ENCODE data around the gene DDTL. TPM values are rescaled to one million over a fixed set of nuclear protein-coding genes. Genes with fewer than 3 reads are reported as not detected.

Gene DDTL
- total RNA-seq, 4 donors from 2014 or later: 0.67 to 9.9 (median 6.3) TPM; not detected in 1

DNA sequence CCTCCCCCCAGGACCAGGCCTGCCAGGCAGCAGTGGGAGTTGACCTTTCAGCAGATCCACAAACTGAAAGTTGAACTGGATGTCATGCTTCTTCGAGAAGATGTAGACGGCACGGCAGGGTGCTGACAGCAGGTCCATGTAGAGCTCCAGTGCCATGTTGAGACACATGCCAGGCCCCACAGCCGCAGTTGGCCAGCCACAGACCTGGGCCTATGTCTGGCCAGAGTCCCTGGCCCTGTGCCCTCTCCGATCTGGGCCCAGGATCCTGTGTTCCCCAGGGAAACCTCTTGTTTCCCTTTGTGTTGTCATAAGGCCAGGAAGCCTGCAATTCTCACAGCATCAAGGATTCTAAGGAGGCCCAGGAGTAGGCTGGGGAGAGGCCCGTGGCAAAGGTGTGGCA lies 38.5 kb downstream of the DDTL start, which contains the start of gene GSTT4:
TSS of gene GSTT4 (minus strand) at position 253 of the 400 bp plus-strand sequence. CDS start at position 156, 97 bp downstream.
- Histone ChIP-seq H3K4me1 (no peaks in the 10 kb centered on the region), H3K9me3 (no peaks in the 10 kb centered on the region), H3K27ac (no peak within 1 kb of the TSS), H3K36me3 (no peaks in the 10 kb centered on the region), H3K27me3 (no peaks in the 10 kb centered on the region), H3K4me3 (no peak within 1 kb of the TSS)
- no peak for TF ChIP-seq POLR2A (IDR thresholded peaks at IDR 0.05)
- TF ChIP-seq, protein P1, sequence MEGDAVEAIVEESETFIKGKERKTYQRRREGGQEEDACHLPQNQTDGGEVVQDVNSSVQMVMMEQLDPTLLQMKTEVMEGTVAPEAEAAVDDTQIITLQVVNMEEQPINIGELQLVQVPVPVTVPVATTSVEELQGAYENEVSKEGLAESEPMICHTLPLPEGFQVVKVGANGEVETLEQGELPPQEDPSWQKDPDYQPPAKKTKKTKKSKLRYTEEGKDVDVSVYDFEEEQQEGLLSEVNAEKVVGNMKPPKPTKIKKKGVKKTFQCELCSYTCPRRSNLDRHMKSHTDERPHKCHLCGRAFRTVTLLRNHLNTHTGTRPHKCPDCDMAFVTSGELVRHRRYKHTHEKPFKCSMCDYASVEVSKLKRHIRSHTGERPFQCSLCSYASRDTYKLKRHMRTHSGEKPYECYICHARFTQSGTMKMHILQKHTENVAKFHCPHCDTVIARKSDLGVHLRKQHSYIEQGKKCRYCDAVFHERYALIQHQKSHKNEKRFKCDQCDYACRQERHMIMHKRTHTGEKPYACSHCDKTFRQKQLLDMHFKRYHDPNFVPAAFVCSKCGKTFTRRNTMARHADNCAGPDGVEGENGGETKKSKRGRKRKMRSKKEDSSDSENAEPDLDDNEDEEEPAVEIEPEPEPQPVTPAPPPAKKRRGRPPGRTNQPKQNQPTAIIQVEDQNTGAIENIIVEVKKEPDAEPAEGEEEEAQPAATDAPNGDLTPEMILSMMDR (IDR thresholded peaks at IDR 0.05): no peak
- no peak for DNase-seq

DNA sequence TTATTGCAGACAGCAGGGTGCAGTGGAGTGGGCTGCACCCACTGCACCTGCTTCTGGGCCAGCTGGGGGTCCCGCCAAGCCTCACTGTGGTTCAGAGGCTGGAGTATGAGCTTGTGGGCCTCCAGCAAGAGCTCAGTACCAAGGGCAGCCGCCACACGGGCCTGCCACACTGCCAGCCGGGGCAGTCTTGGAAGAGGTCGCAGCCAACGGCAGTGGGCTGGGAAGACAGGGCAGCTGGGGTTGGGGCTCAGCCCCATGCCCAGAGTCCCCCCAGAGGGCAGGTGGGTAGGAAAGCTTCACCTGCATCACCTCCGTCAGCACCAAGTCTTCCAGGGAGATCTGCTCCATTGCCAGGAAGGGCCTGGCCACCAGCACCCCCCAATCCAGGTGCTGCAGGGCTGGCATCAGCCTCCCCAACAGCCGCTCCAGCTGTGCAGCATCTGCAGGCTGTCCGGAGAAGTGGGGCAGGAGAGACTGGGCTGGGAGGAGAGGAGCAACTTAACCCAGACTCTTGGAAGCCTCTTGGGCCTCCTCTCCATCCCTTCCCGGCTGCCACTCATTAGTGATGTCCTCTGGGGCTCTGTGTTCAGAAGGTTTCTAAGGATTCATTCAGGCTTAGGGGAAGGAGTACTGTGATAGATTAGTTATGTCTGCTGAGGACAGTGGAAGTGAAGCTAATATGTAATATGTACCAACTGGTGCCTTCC lies 39.7 kb downstream of the DDTL start:
- TF ChIP-seq POLR2A (IDR thresholded peaks at IDR 0.05): no peak
- TF ChIP-seq, protein P1 (IDR thresholded peaks at IDR 0.05): no peak
- Histone ChIP-seq H3K9me3 (no peaks in the 10 kb centered on the region), H3K4me1 (no peaks in the 10 kb centered on the region), H3K27ac (no peak overlapping the region), H3K4me3 (no peak overlapping the region), H3K36me3 (no peaks in the 10 kb centered on the region), H3K27me3 (no peaks in the 10 kb centered on the region)
- no peak for DNase-seq

DNA sequence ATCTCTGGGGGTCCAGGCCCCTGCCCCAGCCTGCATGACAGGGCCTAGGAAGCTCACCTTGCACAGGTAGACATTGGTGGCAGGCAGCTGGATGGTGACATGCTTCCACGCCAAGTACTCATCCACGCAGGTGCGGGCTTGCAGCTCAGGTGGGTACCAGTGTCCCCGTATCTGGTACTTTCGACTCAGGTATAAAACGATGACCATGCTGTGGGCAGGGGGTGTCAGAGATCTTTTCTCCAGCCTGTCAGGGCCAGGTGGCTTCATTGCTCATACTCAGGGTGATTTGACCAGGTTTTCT lies 40.2 kb downstream of the DDTL start:
- no peaks in the 10 kb centered on the region for H3K9me3 ChIP-seq
- H3K27ac ChIP-seq: no peak overlapping the region
- no peak for DNase-seq
- no peaks in the 10 kb centered on the region for H3K27me3 ChIP-seq
- H3K36me3 ChIP-seq: no peaks in the 10 kb centered on the region
- no peak for TF ChIP-seq POLR2A (IDR thresholded peaks at IDR 0.05)
- TF ChIP-seq, protein P1 (IDR thresholded peaks at IDR 0.05): no peak
- H3K4me3 ChIP-seq: no peak overlapping the region
- H3K4me1 ChIP-seq: peaks cover 0 to 2% (median 0%) of the 10 kb centered on the region in 4 donors

DNA sequence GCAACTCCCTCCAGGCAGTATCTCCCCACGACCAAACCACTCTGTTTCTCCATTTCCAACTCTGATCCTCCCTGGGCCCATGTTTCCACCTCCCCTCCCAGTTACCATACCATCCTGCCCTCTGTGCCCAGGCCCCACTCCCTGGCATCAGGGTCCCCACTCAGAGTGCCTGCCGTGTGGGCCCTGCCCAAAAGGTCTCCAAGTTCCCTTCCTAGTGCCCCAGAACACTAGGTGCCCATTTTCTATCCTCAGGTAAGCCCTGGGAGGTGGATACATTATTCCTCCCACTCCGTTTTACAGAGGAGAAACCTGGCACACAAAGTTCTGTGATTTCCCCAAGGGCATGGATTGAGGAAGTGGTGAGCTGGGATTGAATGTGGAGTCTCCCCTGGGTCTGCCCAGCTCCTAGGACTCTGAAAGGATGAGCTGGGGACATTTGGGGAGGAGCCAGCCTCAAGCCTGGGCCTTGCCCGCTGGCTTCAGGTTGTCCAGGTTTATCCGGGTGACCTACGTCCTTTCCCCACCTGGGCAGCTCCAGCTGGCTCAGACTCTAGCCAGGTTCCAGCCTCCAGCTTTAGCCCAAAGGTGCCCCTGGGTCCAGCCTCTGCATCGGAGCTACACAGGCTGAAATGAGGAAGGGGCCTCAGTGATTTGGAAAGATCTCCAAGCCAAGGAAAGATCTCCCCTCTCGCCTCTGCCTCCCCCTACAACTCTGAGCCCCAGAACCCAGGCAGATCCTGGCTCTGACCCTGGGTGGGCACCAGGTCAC lies 40.7 kb downstream of the DDTL start:
- Histone ChIP-seq H3K9me3 (no peaks in the 10 kb centered on the region), H3K36me3 (no peaks in the 10 kb centered on the region), H3K27me3 (no peaks in the 10 kb centered on the region), H3K4me1 (peaks cover 0 to 4% (median 2%) of the 10 kb centered on the region in 4 donors), H3K27ac (no peak overlapping the region), H3K4me3 (no peak overlapping the region)
- TF ChIP-seq, protein P1 (IDR thresholded peaks at IDR 0.05): no peak
- no peak for TF ChIP-seq POLR2A (IDR thresholded peaks at IDR 0.05)
- no peak for DNase-seq

DNA sequence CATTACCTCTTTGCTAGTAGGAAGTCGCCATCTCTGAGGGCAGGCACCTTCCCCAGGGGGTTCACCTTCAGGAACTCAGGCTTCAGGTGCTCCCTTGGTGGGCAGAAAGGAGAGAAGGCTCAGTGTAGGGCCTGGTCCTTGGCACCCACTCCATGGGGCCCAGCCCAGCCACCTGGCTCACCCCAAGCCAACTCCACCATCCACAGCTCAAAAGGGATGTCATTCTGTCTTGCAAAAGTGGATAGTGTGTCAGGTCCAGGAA lies 41.3 kb downstream of the DDTL start:
- TF ChIP-seq, protein P1 (IDR thresholded peaks at IDR 0.05): no peak
- TF ChIP-seq POLR2A (IDR thresholded peaks at IDR 0.05): no peak
- DNase-seq: no peak
- no peak overlapping the region for H3K27ac ChIP-seq
- no peak overlapping the region for H3K4me3 ChIP-seq
- no peaks in the 10 kb centered on the region for H3K9me3 ChIP-seq
- H3K36me3 ChIP-seq: no peaks in the 10 kb centered on the region
- peaks cover 0 to 8% (median 2%) of the 10 kb centered on the region in 4 donors for H3K4me1 ChIP-seq
- H3K27me3 ChIP-seq: no peaks in the 10 kb centered on the region
